ENCODE results near the gene AKAP13.

DNA sequence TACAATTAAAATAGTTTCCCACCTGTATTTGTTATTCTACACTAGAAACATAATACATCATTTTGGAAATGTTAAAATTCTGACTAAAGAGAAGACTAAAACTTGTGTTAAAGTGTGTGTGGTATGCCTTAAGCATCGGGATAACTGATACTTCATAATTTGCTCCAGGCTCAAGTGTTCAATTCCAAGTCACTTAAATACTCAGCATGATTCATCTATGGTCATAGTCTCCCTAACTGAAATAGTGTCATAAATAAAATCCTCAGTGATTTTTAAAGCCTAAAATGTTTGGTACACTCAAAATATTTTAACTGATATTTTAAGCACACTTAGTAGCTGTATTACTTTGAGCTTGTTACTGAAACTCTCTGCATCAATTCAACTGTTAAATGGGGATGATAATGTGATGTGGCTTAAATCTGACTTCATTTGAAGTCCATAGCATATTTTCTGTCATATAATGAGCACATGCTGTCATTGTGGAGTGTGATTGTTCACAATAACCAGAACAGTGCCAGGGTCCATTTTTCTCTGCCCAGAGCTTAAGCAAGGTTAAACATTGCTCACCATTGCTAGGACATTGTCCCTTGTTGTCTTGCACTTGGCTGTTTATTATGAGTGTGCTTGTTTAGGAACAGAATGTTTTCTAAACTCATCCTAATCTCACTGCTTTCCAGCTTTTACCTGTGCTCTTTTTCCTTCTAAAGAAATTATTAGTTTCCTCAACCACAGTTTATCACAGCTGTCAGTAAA is 292.1 kb downstream of the AKAP13 start:
- TF ChIP-seq GATA2 (IDR thresholded peaks at IDR 0.05; ENCODE audit: low read depth, low read length) (no peak), GATA3 (IDR thresholded peaks at IDR 0.05; ENCODE audit: low read depth, low read length) (no peak)
